DMS53 treated with DMSO at 0.1 percent for 48 hours (cell line): ENCODE measurements around the gene PTPN12.
"Not testable (repeated sequence)": the region's sequence is repeated elsewhere in the genome, so short reads cannot be mapped to it uniquely, and the experiment has no call there.

Source experiments
- DNase-seq: peaks from one replicate; lab custom pipeline; 2025; ENCODE audit not compliant: unreplicated experiment; lab: John Stamatoyannopoulos, UW

The PTPN12 gene

DNA sequence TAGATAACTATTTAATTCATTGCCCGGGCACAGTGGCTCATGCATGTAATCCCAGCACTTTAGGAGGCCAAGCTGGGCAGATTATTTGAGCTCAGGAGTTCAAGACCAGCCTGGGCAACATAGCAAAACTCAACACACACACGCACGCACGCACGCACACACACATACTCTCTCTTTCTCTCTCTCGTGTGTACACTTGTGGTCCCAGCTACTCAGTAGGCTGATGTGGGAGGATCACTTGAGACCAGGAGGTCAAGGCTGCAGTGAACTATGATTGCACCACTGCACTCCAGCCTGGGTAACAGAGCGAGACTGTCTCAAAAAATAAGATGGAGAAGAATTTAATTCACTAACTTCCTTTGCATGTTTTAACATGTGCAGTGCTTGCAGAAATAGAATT, 38.1 kb downstream of the PTPN12 start:
- DNase-seq, result no peak

- no peak for DNase-seq
Observed at GRCh38 chr7:77576856-77577255, 39.8 kb downstream of the PTPN12 start.

DNA sequence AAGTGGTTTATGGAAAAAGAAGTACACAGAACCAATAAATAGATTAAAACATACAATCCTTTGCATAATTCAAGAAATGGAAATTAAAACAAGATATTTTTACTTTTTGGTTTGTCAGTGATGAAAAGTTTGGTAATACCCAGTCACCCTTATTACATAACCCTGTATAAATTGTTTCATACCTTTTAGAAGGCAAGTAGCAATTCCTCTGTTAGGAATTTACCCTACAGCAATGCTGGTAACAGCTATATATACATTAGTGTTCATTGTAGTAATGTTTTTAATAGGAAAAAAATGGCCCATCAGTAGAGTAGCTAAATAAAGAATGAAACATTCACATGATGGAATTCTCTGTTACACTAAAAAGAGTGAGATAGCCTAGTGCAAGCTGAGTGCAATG, 42.7 kb downstream of the PTPN12 start:
- no peak for DNase-seq

DNA sequence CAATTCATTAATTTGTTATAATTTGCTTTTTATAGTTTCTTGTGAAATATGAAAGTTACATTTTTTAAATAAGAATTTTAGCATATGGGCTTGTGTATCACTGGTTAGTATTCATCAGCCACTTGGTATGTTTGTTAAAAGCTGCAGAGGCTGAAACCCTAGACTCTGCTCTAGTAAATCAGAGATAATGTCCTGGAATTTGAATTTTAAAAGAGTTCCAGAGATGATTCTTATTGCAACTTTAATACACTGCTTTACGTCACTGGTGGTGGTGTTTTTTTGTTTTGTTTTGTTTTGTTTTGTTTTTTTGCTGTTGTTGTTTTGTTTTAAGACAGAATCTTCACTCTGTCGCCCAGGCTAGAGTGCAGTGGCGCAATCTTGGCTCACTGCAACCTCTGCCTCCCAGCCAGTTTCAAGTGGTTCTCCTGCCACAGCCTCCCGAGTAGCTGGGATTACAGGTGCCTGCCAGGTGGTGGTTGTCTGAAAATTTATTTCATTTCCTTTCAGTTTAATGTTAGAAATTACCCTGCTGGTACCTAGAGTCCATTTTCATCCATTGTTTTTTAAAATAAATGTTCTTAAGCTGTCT, 43.8 kb downstream of the PTPN12 start:
- DNase-seq, result peak; percentile 22

- DNase-seq, result no peak
Observed at GRCh38 chr7:77587272-77587671, 50.2 kb downstream of the PTPN12 start.

DNA sequence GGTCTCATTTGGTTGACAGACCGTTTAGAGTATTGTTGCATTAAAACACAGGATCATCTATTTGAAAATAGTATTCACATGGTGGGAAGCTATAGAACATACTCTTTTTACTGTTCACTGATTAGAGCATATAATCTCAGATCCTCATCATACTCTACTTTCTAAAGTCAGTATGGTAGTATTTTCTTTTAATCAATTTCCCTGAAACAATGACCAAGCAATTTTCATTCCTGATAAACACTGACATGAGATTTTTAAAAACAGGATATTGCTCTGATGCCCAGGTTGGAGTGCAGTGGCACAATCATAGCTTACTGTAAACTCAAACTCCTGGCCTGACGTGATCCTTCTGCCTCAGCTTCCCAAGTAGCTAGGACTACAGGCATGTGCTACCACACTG, 63.9 kb downstream of the PTPN12 start:
- DNase-seq, result no peak

GRCh38 chr7:77606562-77606961, 69.5 kb downstream of the PTPN12 start:
- DNase-seq, result no peak

DNA sequence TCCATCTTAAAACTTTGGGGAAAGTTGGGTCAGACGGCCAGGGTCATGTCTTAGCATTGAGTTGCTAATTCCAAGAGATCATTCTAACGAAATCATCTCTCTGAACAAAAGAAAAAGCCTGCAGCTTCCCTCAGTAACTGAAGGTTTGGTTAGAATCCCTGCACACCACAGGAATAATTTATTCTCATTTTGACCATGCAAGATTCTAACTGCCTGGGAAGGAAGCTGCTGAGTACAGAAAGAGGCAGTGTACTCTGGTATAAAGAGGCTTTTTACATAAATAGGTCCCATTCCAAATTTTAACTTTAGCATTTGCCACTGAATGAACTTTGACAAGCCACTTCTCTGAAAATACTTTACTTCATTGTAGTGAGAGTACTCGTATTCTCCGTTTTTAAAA, 82.2 kb downstream of the PTPN12 start:
- DNase-seq, result no peak

- no peak for DNase-seq
Observed at GRCh38 chr7:77626586-77627308, 89.7 kb downstream of the PTPN12 start.

- peak; percentile 66 for DNase-seq
Observed at GRCh38 chr7:77627309-77627676, 90.2 kb downstream of the PTPN12 start.

DNA sequence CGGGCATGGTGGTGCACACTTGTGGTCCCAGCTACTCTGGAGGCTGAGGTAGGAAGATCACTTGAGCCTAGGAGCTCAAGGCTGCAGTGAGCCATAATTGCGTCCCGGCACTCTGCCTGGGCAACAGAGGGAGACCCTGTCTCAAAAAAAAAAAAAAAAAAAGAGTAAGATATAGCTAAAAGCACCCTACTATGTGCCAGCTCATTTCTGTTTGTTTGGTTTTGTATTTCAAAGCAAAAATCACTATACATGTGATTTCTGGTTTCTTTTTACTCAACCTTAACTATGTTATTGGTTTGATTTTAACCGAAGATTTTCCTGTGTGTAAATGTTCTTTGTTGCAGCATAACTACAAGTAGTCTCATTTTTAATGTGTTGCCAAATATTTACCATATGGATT, 92.7 kb downstream of the PTPN12 start:
- no peak for DNase-seq

DNA sequence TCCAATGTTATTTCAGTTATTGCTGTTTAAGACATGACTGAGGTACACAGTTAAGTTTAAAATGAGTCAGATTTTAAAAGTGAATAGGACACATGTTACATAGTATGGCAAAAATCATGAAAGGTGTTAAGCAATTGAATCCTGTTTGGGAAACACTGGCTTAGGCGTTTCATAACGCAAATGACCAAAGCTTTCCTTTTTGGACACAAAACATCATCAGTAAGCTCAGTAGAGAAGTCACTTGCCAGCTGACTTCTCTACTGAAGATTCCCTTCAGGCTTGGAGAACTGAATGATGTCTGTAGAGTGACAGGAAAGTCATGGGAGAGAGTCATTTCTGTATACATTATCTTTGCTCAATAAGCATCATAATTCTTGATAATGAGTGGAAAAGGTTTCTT, 94.7 kb downstream of the PTPN12 start:
- no peak for DNase-seq

DNA sequence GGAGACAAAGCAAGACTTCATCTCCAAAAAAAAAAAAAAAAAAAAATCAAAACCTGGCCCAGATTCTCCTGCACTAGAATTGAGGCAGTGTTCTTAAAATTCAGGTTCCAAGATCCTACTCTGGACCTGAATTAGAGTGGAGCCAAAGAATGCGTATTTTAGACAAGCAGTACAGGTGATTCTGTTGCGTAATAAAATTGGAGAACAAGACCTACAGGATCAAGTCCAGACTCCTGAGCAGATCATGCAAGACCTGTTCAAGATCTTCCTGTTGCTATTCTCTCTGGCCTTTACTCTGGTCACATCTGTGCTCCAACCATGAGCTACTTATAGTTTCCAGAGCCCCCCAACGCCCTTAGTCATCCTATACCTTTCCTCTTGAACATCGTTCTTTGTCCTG, 107.7 kb downstream of the PTPN12 start:
- peak; percentile 39 for DNase-seq

- DNase-seq, result no peak
Observed at GRCh38 chr7:77648742-77649338, 111.7 kb downstream of the PTPN12 start.

DNA sequence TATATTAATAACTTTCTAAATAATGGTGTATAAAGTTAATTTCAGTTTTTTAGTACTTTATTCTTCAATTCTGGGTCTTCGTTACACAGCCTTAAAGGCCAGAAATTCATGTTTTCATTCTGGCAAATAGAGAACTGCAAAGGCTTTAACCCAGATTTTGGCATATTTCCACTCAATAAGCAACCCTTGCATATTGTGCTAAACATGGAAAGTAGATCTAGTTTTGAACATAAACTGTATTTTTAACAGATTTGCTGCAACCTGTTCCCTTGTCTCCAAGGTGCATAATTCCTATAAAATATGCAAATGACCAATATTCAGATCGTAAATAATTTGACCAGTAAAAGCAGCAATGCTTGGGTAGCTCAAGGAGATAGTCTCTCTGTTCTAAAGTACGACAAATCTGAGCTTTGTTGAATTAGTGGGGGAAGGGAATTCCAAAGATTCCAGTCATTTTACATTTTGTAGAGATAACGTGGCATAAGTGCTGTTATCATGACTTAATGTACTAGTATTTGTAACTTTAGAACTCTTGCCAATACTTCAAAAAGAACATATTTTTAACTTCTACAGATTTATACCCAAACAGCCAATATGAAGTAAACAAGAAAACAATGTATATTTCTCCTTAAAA, 112.7 kb downstream of the PTPN12 start:
- no peak for DNase-seq

- peak; percentile 47 for DNase-seq
Observed at GRCh38 chr7:77651575-77652162, 114.6 kb downstream of the PTPN12 start.

DNA sequence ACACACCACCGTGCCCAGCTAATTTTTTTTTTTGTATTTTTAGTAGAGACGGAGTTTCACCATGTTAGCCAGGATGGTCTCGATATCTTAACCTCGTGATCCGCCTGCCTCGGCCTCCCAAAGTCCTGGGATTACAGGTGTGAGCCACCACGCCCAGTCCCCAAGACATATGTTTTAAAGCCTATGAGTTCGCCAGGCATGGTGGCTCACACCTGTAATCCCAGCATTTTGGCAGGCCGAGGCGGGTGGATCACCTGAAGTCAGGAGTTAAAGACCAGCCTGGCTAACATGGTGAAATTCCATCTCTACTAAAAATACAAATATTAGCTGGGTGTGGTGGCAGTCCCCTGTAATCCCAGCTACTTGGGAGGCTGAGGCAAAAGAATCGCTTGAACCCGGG, 115.7 kb downstream of the PTPN12 start:
- DNase-seq, result not testable (repeated sequence)

- DNase-seq, result no peak
Observed at GRCh38 chr7:77653572-77653971, 116.5 kb downstream of the PTPN12 start.

DNA sequence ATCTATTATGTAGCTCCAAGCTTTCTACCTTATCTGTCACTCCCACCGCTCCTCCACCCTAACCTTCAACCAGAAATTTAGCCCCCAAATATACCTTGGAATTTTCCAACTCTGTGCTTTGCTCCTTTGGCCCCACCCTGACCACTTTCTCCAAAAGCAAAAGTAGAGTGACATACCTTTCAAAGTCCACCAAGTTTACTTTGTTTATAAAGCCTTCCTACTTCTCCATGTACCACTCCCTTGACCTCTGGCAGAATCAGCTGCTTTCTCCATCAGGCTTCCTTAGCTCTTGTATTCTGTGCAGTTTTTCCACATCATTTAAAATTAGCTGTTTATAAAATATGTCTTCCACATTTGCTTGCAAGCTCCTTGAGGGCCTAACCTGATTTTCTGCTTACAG, 118.3 kb downstream of the PTPN12 start:
- no peak for DNase-seq

DNA sequence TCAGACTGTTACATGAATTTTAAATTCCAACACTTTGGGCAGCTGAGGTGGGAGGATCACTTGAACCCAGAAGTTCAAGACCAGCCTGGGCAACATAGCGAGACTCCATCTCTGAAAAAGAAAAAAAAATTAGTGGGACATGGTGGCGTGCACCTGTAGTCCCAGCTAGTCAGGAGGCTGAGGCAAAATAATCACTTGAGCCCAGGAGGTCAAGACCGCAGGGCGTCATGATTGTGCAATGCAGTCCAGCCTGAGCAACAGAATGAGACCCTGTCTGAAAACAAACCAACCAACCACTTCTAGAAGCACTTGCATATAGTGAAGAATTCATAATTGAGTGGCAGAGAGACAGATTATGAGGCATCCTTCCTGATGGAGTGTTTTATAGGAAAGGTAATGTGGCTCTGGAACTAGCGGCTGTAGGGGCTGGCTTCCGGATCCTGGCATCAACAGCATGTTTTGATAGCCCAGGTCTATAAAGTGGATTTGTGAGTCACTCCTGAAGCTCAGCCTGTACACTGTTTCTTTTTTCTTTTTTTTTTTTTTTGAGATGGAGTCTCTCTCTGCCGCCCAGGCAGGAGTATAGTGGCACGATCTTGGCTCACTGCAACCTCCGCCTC, 118.9 kb downstream of the PTPN12 start:
- DNase-seq, result no peak
